Astrocyte (in vitro differentiated cells and primary cell): ENCODE data around the gene SIAE. TPM values are rescaled to one million over a fixed set of nuclear protein-coding genes. Genes with fewer than 3 reads are reported as not detected.

Experiments used
- DNase-seq: peaks from one replicate; pipeline ENCODE4 v3.0.0-alpha.2; 2010; ENCODE audit warnings: low read depth
- FAIRE-seq: peaks from 2 replicates; lab custom pipeline; 2011; peaks lifted over from hg19 to GRCh38; lab: Jason Lieb, UNC
- H2AFZ ChIP-seq: 2 replicates; pipeline ENCODE4 v1.6.0; 2012; ENCODE audit warnings: low read depth, low read length, inconsistent platforms
- H3K27ac ChIP-seq: 2 replicates; pipeline ENCODE4 v1.5.1; 2011; ENCODE audit warnings: low read depth, low read length, inconsistent platforms
- H3K27me3 ChIP-seq: 2 replicates; pipeline ENCODE4 v1.6.0; 2011; ENCODE audit warnings: low read length, inconsistent platforms; ENCODE audit not compliant: insufficient read depth
- H3K36me3 ChIP-seq: 2 replicates; pipeline ENCODE4 v1.5.1; 2011; ENCODE audit warnings: low read length, inconsistent platforms; ENCODE audit not compliant: insufficient read depth
- H3K4me1 ChIP-seq: 2 replicates; pipeline ENCODE4 v1.5.1; 2011; ENCODE audit warnings: low read length, inconsistent platforms; ENCODE audit not compliant: insufficient read depth
- H3K4me2 ChIP-seq: 2 replicates; pipeline ENCODE4 v1.6.0; 2012; ENCODE audit warnings: low read length, inconsistent platforms
- H3K4me3 ChIP-seq: 2 replicates; pipeline ENCODE4 v1.5.1; 2011; ENCODE audit warnings: low read depth, mild to moderate bottlenecking, low read length, inconsistent platforms; ENCODE audit not compliant: insufficient read depth
- H3K79me2 ChIP-seq: 2 replicates; pipeline ENCODE4 v1.6.0; 2012; ENCODE audit warnings: mild to moderate bottlenecking, low read length, inconsistent platforms; ENCODE audit not compliant: insufficient read depth
- H3K9ac ChIP-seq: 2 replicates; pipeline ENCODE4 v1.6.0; 2012; ENCODE audit warnings: mild to moderate bottlenecking, low read length, inconsistent platforms
- H3K9me3 ChIP-seq: 2 replicates; pipeline ENCODE4 v1.5.1; 2012; ENCODE audit warnings: low read depth, mild to moderate bottlenecking, low read length, inconsistent platforms; ENCODE audit not compliant: insufficient read depth
- H4K20me1 ChIP-seq: 2 replicates; pipeline ENCODE4 v1.6.0; 2012; ENCODE audit warnings: low read length, inconsistent platforms; ENCODE audit not compliant: insufficient read depth
- H3K27ac Mint-ChIP-seq: one replicate; pipeline ENCODE4 v1.8.0; 2021; ENCODE audit warnings: mild to moderate bottlenecking, mixed read lengths; ENCODE audit not compliant: unreplicated experiment
- H3K27me3 Mint-ChIP-seq: one replicate; pipeline ENCODE4 v1.8.0; 2021; ENCODE audit warnings: low read depth, mixed read lengths; ENCODE audit not compliant: unreplicated experiment
- H3K36me3 Mint-ChIP-seq: one replicate; pipeline ENCODE4 v1.8.0; 2021; ENCODE audit warnings: low read depth, mixed read lengths; ENCODE audit not compliant: unreplicated experiment
- H3K4me1 Mint-ChIP-seq: one replicate; pipeline ENCODE4 v1.8.0; 2021; ENCODE audit warnings: low read depth, mixed read lengths; ENCODE audit not compliant: unreplicated experiment
- H3K4me3 Mint-ChIP-seq: one replicate; pipeline ENCODE4 v1.8.0; 2021; ENCODE audit warnings: mild to moderate bottlenecking, moderate library complexity, mixed read lengths; ENCODE audit not compliant: unreplicated experiment
- H3K9me3 Mint-ChIP-seq: one replicate; pipeline ENCODE4 v1.8.0; 2021; ENCODE audit warnings: mild to moderate bottlenecking, mixed read lengths; ENCODE audit not compliant: unreplicated experiment
- CTCF ChIP-seq: IDR thresholded peaks from 2 replicates; pipeline ENCODE4 v1.5.1; 2011; ENCODE audit warnings: low read depth, mild to moderate bottlenecking, inconsistent platforms, low read length, moderate library complexity; ENCODE audit not compliant: insufficient read depth
- EZH2 ChIP-seq: IDR thresholded peaks from 2 replicates; pipeline ENCODE4 v1.6.1; 2012; ENCODE audit warnings: mild to moderate bottlenecking, low read length, inconsistent platforms; ENCODE audit not compliant: insufficient read depth
- total RNA-seq: library from RNA; stranded (reverse); gene quantifications from 2 replicates; pipeline ENCODE4 v1.2.1, GENCODE V29; 2021

SIAE gene
- total RNA-seq, 1 donor from 2014 or later = 15.4 TPM

- no peak for TF ChIP-seq CTCF
- no peak for TF ChIP-seq EZH2
- H3K4me3 ChIP-seq = peak overlapping the region; percentile 67
- H3K4me2 ChIP-seq = peak overlapping the region; percentile 95
- H3K9ac ChIP-seq = peak overlapping the region; percentile 84
- FAIRE-seq (no peak), DNase-seq (no peak)
- no peaks in the 10 kb centered on the region for H3K36me3 Mint-ChIP-seq
- H3K9me3 Mint-ChIP-seq = no peaks in the 10 kb centered on the region
- no peaks in the 10 kb centered on the region for H3K27me3 Mint-ChIP-seq
- H3K27me3 ChIP-seq = no peaks in the 10 kb centered on the region
- no peaks in the 10 kb centered on the region for H3K79me2 ChIP-seq
- H3K36me3 ChIP-seq = no peaks in the 10 kb centered on the region
- peak overlapping the region; percentile 81 for H3K27ac ChIP-seq
- peak overlapping the region; percentile 90 for H3K4me3 Mint-ChIP-seq
- H4K20me1 ChIP-seq = no peaks in the 10 kb centered on the region
- peak overlapping the region; percentile 82 for H2AFZ ChIP-seq
- H3K27ac Mint-ChIP-seq = peak overlapping the region; percentile 98
- H3K4me1 ChIP-seq = peaks cover 5% of the 10 kb centered on the region
- H3K9me3 ChIP-seq = no peaks in the 10 kb centered on the region
- H3K4me1 Mint-ChIP-seq = peaks cover 8% of the 10 kb centered on the region
Measured at GRCh38 chr11:124674168-124674517, 604 bp upstream of the SIAE start.

- Mint-ChIP-seq H3K36me3 (no peaks in the 10 kb centered on the region), H3K4me1 (peaks cover 8% of the 10 kb centered on the region), H3K9me3 (no peaks in the 10 kb centered on the region), H3K27me3 (no peaks in the 10 kb centered on the region), H3K27ac (no peak overlapping the region), H3K4me3 (peak overlapping the region; percentile 90)
- Histone ChIP-seq H3K4me3 (peak overlapping the region; percentile 67), H3K27ac (no peak overlapping the region), H3K79me2 (no peaks in the 10 kb centered on the region), H4K20me1 (no peaks in the 10 kb centered on the region), H3K27me3 (no peaks in the 10 kb centered on the region), H3K9me3 (no peaks in the 10 kb centered on the region), H3K4me1 (peaks cover 5% of the 10 kb centered on the region), H3K36me3 (no peaks in the 10 kb centered on the region), H3K9ac (peak overlapping the region; percentile 84), H2AFZ (peak overlapping the region; percentile 93), H3K4me2 (peak overlapping the region; percentile 95)
- no peak for FAIRE-seq
- DNase-seq = no peak
- TF ChIP-seq EZH2 = no peak
- no peak for TF ChIP-seq CTCF
Measured at GRCh38 chr11:124672536-124673215, 863 bp downstream of the SIAE start.

DNA sequence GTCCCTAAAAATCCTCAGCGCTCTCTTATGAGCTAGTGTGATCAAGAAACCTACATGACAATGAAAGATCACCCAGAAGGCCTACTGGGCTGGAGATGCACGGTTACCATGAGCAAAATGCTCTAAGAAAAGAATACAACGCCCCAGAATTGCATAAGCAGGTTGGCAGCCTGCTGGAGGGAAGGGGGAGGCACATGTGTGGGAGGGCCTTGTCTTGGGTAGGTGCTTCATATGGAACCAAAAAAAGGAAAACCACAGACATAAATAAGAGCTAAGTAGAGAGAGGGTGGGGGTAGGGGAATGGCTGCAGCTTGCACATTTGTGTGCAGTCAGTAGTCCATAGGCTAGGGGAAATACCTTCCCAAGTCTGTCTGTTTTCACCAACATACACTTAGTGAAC is 2.8 kb downstream of the SIAE start:
- H3K4me1 Mint-ChIP-seq = peaks cover 8% of the 10 kb centered on the region
- no peak for DNase-seq
- no peaks in the 10 kb centered on the region for H3K36me3 ChIP-seq

More for the DNA sequence above, 2.8 kb downstream of the SIAE start:
- Histone ChIP-seq H4K20me1 (no peaks in the 10 kb centered on the region), H3K27ac (no peak overlapping the region), H3K27me3 (no peaks in the 10 kb centered on the region), H3K4me3 (no peak overlapping the region), H3K4me2 (no peak overlapping the region), H3K9ac (no peak overlapping the region), H3K9me3 (no peaks in the 10 kb centered on the region), H2AFZ (no peak overlapping the region), H3K4me1 (peaks cover 5% of the 10 kb centered on the region), H3K79me2 (no peaks in the 10 kb centered on the region)
- Mint-ChIP-seq H3K4me3 (no peak overlapping the region), H3K36me3 (no peaks in the 10 kb centered on the region), H3K27ac (no peak overlapping the region), H3K27me3 (peaks cover 8% of the 10 kb centered on the region), H3K9me3 (no peaks in the 10 kb centered on the region)
- no peak for FAIRE-seq
- TF ChIP-seq CTCF (no peak), EZH2 (no peak)
